ENCODE results near the gene ARHGAP6. TPM values are rescaled to one million over a fixed set of nuclear protein-coding genes. Genes with fewer than 3 reads are reported as not detected.

The ARHGAP6 gene
- total and polyA plus RNA-seq, 9 of the 15 experiments (the other 6 are each of a cell fraction or from before 2014, with no cell fraction given), result 12.5 to 63.6 (median 41.8) TPM

- no peak for TF ChIP-seq THRB (CRISPR knock-in tag; conservative IDR thresholded peaks at IDR 0.05)
- peak; percentile 68 for TF ChIP-seq FOSL1 (tag; conservative IDR thresholded peaks at IDR 0.05)
- no peak for TF ChIP-seq PBX2 (CRISPR knock-in tag; IDR thresholded peaks at IDR 0.05; ENCODE audit: low read depth)
- peak; percentile 47 for TF ChIP-seq PBX2 (tag; conservative IDR thresholded peaks at IDR 0.05; ENCODE audit: low read depth)
- no peak for TF ChIP-seq CXXC5 (CRISPR knock-in tag; IDR thresholded peaks at IDR 0.05)
- TF ChIP-seq ZNF766 (CRISPR knock-in tag; conservative IDR thresholded peaks at IDR 0.05), result no peak
- no peak for TF ChIP-seq SIN3B (IDR thresholded peaks at IDR 0.05; ENCODE audit: low read depth)
- TF ChIP-seq ZNF592 (IDR thresholded peaks at IDR 0.05), result peak; percentile 73
- 0 out of 2 replicates have a peak, but pooled peaks have one; percentile 22 for TF ChIP-seq CREB3 (tag; conservative IDR thresholded peaks at IDR 0.05; ENCODE audit: low read depth)
- TF ChIP-seq ARID4B (CRISPR knock-in tag; IDR thresholded peaks at IDR 0.05), result no peak
Observed at GRCh38 chrX:11412715-11413623, 252.8 kb downstream of the ARHGAP6 start (continued).
